WTC11 (cell line): ENCODE measurements around the gene IPPK.
"Not testable (repeated sequence)": the region's sequence is repeated elsewhere in the genome, so short reads cannot be mapped to it uniquely, and the experiment has no call there.

Experiments used
- ATF1 ChIP-seq: sonication (generic); formaldehyde crosslinking; IDR thresholded peaks from 2 replicates; pipeline ENCODE4 v1.8.1; 2023; ENCODE audit warnings: mild to moderate bottlenecking, moderate library complexity, missing genetic modification reagents
- CTCF ChIP-seq: fragments of 200-600 bp; IDR thresholded peaks from 2 replicates; pipeline ENCODE4 v1.8.0; 2022; ENCODE audit warnings: antibody characterized with exemption
- GTF2I ChIP-seq: fragments of 250-450 bp; sonication (Bioruptor Pico); conservative IDR thresholded peaks from 2 replicates; pipeline ENCODE4 v1.4.0; 2021; ENCODE audit warnings: mild to moderate bottlenecking
- SP1 ChIP-seq: sonication (generic); formaldehyde crosslinking; conservative IDR thresholded peaks from 2 replicates; pipeline ENCODE4 v1.8.1; 2022; ENCODE audit warnings: missing genetic modification reagents
- TF ChIP-seq, protein P1 (sequence below): sonication (generic); formaldehyde crosslinking; IDR thresholded peaks from 2 replicates; pipeline ENCODE4 v1.8.1; 2023; ENCODE audit warnings: mild to moderate bottlenecking, missing genetic modification reagents, moderate library complexity
- TF ChIP-seq, protein P2 (sequence below): sonication (generic); formaldehyde crosslinking; IDR thresholded peaks from 2 replicates; pipeline ENCODE4 v1.8.0; 2022; ENCODE audit warnings: mild to moderate bottlenecking, missing genetic modification reagents

DNA sequence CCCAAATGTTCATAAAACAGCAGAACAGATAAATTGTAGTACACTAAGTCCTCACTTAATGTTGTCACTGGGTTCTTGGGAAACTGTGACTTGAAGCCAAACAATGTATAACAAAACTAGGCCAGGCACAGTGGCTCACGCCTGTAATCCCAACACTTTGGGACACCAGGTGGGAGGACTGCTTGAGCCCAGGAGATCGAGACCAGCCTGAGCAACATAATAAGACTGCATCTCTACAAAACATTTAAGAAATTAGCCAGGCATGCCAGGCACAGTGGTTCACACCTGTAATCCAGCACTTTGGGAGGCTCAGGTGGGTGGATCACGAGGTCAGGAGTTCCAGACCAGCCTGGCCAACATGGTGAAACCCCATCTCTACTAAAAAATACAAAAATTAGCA is 46.0 kb downstream of the IPPK start:
- TF ChIP-seq, protein P1, sequence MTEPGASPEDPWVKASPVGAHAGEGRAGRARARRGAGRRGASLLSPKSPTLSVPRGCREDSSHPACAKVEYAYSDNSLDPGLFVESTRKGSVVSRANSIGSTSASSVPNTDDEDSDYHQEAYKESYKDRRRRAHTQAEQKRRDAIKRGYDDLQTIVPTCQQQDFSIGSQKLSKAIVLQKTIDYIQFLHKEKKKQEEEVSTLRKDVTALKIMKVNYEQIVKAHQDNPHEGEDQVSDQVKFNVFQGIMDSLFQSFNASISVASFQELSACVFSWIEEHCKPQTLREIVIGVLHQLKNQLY (CRISPR knock-in tag) = not testable (repeated sequence)
- not testable (repeated sequence) for TF ChIP-seq ATF1; SP1; CTCF; GTF2I (CRISPR knock-in tag)
- TF ChIP-seq, protein P2, sequence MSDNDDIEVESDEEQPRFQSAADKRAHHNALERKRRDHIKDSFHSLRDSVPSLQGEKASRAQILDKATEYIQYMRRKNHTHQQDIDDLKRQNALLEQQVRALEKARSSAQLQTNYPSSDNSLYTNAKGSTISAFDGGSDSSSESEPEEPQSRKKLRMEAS (CRISPR knock-in tag) = not testable (repeated sequence)
